GM19099 (cell line): Measurements from ENCODE around the gene AAK1.

ENCODE experiments used
- POLR2A ChIP-seq: IDR thresholded peaks from 3 replicates; pipeline ENCODE4 v1.6.1; 2011; ENCODE audit warnings: low read depth; ENCODE audit not compliant: insufficient read length; ENCODE audit errors: extremely low read depth

AAK1 gene

DNA sequence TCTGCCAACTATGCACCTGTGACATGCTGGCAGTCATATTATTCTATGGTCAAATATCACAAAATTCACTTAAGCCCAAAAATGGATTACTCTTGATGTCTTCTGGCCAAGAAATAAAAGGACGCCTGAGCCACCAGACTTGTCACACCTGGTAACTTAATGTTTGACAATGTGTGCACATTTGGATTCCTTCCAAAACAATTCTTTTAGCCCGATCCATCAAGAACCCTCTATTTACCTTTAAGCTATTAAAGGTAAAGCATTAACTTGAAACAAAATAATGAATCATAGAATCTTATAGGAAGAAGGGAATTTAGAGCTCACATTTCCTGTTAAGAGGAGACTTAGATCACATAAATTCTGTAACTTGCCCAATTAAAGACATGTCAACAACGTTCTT lies 159.8 kb downstream of the AAK1 start:
- no peak for TF ChIP-seq POLR2A

DNA sequence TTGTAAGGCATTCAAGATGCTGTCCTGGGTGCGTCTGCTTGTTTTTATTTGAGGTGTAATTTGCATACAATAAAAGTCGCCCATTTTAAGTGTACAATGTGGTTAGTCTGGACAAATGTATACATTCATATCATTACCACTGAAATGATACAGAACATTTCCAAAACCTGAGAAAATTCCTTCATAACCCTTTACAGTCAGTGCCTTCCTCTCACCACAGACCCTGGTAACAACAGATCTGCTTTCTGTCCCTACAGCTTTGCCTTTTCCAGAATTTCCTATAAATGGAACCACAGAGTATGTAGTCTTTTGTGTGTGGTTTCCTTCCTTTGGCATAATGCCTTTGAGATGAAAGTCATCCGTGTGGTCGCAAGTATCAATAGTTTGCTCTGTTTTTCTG lies 160.5 kb downstream of the AAK1 start:
- no peak for TF ChIP-seq POLR2A

DNA sequence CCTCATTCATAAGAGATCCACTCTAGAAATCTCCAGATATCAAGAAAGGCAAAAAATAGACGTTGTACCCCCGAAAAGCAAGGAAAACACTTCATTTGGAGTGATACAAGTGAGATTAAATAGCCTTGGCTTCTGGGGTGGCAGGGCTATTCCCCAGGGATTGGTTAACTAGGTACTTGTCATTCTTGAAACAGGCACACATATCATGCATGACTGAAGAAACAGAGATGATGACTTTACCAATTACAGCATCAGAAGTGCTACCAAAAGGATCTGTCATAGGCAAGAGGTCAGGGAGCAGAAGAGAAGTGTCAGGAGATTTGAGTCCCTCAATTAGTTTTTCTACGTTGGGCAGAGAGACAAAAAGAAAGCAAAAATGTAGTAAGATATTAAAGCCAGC lies 161.1 kb downstream of the AAK1 start:
- no peak for TF ChIP-seq POLR2A

DNA sequence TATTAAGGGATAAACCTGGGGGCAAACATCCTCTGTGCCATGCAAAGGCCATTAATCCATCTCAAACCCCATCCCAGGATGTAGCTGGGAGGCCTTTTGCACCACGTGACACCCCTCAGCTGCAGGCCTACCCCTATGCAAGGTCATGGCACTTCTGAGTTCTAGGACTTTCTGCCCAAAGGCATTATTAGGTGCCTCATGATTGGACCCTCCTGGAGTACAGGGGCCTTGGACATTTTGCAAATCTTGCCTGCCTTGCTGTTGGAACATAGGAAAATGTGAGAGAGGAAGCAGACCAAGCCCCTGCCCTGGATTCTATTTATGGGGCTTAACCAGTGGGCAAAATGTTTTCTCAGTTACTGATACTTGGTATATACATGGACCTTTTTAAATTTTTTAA lies 162.1 kb downstream of the AAK1 start:
- no peak for TF ChIP-seq POLR2A

DNA sequence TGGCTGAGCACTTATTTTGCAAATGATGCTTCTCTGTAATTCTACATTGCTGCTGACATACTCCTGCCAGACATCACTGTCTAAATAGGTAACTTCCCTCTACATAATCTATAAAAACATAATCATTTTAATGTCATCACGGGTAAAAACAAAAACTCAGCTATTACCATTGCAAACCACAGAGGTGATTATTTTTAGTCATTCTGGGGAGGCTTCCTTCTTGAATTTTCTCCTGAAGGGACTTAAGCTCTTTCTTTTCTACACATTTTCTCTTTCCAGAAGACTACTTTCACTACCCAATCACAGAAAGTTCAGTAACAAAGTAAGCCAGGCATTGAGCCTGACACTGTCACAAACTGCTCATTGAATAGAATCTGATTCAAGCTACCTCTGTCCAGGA lies 165.9 kb downstream of the AAK1 start:
- TF ChIP-seq POLR2A: no peak

DNA sequence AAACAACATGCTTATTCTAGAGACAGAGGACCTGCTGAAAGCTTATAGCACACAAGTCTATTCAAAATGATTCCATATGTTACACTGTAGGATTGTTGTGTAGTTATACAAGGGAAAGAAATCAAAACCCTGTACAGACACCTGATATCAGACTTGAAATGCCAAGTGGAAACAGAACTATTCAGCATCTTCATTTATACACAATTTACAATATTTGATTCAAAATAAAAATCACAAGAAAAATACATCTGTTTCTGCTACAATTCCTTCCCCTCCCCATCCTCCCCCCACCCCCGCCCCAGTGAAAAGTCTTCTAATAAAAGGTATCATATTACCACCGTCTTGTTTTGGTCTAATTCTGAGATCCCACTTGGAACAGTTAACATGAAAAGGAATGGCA lies 168.9 kb downstream of the AAK1 start:
- no peak for TF ChIP-seq POLR2A

DNA sequence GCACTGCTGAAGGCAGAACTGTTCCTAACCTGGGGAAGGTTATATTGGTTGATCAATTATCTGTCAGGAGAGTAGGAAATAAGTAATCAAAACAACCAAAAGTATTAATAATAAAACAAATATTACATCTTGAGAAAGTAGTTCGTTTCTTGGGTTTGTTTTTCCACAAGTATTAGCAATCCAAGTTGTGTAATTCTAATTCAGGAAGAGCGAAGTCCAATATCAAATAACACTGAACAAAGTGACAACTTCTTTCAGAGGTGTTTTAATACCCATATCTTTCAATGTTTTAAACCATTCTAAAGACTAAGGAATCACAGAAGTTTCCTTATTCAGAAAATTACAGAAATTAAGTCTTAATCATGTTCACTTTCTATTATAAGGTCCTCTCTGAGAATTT lies 171.7 kb downstream of the AAK1 start:
- no peak for TF ChIP-seq POLR2A

DNA sequence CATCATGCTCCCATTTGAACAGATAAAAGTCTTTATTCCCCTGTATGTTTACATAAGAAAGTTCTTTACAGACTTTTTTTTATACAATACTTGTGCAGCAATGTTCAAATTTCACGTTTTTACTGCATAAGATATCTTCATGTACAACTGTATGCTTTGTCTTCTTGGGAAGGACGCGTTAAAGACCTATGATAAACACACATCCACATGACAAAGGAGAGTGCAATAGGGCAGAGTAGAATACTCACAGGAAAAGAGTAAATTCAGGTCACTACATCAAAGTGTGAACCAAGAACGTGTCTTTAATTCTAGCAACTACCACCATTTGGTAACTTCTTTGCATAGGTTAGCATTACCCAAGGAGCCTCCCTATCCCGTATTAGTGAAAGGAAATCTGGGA lies 172.6 kb downstream of the AAK1 start:
- no peak for TF ChIP-seq POLR2A

DNA sequence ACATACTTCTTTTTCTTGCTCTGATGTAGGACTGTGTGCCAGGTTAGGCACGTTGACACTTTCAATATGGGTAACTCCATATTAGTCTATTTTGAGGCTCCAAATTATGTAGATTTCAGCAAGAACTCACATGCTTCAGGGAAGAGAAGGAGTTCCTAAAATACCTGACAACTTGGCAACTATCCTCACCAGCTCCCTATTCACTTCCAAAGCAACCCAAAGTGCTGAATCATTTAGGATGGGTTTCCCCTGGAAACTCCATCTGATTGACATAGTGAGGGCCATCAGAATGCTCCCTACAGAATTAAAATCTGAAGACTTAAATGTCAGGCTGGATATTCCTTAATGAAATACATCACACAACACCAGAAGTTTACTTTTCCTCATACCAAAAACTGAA lies 173.8 kb downstream of the AAK1 start:
- TF ChIP-seq POLR2A: no peak

DNA sequence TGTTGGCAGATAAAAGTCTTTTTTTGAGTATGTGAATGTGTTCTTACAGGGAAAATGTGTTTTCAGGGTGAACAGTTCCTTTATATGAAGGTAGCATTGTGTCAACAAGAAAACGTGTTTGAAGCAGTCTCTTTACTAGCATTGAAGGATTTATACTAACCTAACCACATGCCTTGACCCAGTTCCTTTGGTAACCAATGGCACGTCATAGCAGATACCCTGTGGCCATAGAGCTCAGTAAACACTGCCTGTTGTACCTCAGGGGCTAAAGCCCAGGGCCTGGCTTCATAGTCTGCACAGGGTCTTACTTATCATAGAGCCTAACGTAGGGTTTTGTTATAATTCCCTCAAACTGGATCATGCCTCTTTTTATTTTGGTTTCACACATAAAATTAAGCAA lies 174.2 kb downstream of the AAK1 start:
- TF ChIP-seq POLR2A: no peak

DNA sequence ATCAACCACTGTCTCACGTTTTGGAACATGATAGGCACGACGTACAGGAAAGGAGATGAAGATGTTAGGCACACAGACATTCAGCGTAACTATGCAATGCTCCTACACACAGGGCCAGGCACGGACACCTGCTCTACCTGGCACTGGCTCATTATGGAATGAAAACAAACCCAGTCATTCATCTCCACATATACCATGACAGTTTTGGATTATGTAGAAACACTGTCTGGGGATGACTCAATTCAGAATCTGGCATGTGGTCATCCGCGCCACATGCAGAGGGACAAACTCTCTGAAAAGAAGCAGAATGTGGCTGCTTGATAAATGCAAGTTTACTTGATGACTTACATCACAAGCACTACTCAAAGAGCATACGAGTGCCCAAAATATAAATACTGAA lies 176.8 kb downstream of the AAK1 start:
- no peak for TF ChIP-seq POLR2A

DNA sequence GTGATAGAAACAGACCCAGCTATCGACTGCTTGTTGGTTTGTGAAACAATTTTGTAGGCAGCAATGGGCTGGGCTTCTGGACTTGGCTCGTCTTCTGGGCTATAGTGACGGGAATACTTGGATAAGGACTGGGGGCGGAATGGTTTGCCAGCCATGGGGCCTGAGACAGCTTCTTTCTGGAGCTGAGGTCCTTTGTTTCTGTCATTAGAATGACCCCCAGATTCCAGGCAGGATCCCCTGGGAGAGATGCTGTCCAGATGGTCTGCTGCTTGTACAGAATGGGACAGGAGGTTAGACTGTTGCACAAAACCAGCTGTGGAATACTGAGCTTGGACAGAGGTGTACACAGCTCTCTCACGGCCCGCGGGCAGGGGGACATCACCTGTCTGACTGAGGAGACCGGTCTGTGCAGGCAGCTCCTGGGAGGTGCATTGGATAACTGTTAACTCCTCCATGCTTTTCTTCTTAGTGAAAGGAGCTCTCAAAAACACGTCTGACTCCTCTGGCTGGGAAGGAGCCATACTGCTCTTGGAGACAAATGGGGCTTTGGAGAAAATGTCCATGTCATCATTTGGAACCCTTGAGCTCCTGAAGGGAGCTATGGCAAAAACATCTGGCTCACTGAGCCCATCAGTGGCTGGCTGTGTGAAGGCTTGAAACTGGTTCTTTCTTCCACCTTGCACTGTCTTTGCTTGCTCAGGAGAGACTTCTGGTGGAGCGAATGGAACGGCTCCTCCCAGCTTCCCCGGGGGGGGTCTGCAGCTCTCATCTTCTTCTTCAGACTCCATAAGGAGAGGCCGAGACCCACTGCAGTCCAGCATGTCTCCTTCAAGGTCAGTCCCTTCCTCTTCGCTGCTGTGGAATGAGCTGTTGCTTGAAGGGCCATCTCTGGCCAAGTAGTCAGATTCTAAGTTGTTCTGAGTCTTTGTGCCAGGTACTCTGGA lies 177.8 kb downstream of the AAK1 start:
- TF ChIP-seq POLR2A: no peak

DNA sequence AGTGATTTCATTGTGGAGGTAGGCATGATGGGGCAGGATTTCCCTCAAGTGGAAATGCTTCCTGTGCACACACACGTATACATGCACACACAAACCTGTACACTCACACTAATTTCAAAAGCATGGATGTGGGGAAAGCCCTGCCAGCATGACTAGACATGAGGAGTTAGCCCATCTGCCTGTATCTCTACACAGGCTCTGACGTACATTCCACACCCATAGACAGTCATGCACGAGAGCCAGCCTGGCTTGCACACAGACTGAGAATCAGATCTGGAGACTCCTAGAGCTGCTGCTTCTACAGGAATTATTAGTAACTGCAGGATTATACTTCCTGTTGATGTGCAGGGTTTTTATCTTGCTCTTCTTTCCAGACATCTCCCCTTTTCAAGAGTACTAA lies 179.0 kb downstream of the AAK1 start:
- TF ChIP-seq POLR2A: no peak

DNA sequence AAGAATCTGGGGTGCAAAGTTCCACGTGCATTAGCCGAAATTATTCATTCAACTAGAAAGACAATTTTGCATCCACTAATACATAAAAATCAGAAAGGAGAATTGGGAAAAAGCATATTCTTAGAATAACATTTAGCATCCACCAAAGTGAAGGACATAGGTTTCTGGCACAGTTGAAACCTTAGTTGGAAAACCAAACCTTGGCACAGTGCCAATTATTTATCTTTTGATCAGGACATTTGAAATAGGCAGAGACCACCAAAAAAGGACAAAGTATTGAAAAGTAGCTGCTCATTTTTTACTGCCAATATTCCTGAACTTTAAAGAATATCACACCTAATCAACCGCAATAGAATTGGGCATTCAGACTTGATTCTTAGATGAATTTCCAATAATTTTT lies 180.8 kb downstream of the AAK1 start:
- no peak for TF ChIP-seq POLR2A

DNA sequence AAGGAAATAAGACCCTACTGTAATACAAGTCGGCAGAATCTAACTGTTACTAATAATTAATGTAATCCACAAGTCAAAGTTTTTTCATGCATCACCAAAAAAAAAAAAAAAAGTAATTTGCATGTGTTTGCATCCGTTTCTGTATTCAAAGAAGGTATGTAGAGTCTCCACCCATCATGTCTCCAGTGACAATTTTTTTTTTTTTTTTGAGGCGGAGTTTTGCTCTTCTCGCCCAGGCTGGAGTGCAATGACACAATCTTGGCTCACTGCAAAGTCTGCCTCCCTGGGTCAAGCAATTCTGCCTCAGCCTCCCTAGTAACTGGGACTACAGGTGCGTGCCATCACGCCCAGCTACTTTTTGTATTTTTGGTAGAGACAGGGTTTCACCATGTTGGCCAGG lies 182.1 kb downstream of the AAK1 start:
- TF ChIP-seq POLR2A: no peak

DNA sequence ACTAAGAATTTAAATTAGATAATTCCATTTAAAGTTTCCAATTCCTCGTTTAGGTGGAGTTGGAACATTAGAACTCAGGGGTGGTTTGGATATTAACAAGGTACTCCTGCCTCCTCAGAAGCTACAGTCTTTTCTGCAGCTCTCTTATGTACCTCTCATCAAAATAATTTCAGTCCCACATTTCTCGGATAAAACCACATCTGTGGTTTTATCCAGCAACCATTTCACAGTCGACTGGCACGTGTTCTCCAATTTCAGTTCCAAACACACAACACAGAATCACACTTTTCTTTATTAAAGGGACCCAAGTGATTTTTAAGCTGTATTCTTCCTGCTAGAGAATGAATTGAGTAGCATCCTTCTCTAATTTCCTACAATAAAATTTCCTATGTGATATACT lies 183.6 kb downstream of the AAK1 start:
- no peak for TF ChIP-seq POLR2A

DNA sequence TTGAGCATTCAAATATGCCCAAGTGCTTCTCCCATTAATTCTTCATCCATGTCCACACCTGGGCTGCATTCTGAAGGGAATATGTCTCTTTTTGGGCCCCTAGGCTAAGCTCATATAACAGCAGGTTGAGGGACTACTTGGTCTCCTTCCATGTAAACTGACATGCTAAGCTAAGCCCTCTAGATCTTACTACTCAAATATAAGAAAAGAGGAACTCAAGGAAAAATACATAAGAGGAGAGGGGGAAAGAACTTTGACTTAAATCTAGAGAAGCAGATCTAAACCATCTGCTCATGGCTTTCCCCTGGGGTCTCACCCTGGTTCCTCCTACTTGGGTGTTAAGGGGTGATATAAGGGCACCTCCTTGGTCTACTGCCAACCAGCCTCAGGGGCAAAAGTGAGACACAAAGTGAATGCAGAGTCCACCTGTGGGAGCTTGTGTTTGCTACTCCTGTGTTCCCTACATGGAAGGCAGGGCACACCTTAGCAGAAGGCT lies 186.5 kb downstream of the AAK1 start:
- no peak for TF ChIP-seq POLR2A
